HG02943 (cell line): ENCODE data around the gene PTPRD.
A peak's percentile ranks its signal among the peaks of the same experiment; 100 is the strongest.

ENCODE experiments used
- ATAC-seq: cut with Tn5 transposase; IDR thresholded peaks from one replicate; pipeline ENCODE4 v1.9.1; 2021; ENCODE audit warnings: mild to moderate bottlenecking, low read depth, moderate library complexity; ENCODE audit not compliant: unreplicated experiment

PTPRD gene

GRCh38 chr9:10612641-10613398 lies at the start of gene PTPRD:
Gene PTPRD, minus strand, starts transcription at chr9:10613002.
- peak; percentile 87 for ATAC-seq

GRCh38 chr9:10661994-10662393 lies 49.2 kb upstream of the PTPRD start:
- ATAC-seq: no peak

GRCh38 chr9:10661376-10661775 lies 48.6 kb upstream of the PTPRD start:
- no peak for ATAC-seq

- ATAC-seq: no peak
Measured at GRCh38 chr9:10651012-10651411, 38.2 kb upstream of the PTPRD start.

- ATAC-seq: no peak
Measured at GRCh38 chr9:10649076-10649475, 36.3 kb upstream of the PTPRD start.

- ATAC-seq: no peak
Measured at GRCh38 chr9:10633785-10634184, 21.0 kb upstream of the PTPRD start.

- ATAC-seq: no peak
Measured at GRCh38 chr9:10614196-10614800, 1.5 kb upstream of the PTPRD start.

- ATAC-seq: no peak
Measured at GRCh38 chr9:10613419-10613818, 617 bp upstream of the PTPRD start.

- ATAC-seq: no peak
Measured at GRCh38 chr9:10605388-10605787, 7.4 kb downstream of the PTPRD start.

- no peak for ATAC-seq
Measured at GRCh38 chr9:10604927-10605326, 7.9 kb downstream of the PTPRD start.

GRCh38 chr9:10597801-10598200 lies 15.0 kb downstream of the PTPRD start:
- ATAC-seq: no peak

- ATAC-seq: no peak
Measured at GRCh38 chr9:10594482-10594881, 18.3 kb downstream of the PTPRD start.

- ATAC-seq: no peak
Measured at GRCh38 chr9:10586407-10586806, 26.4 kb downstream of the PTPRD start.

GRCh38 chr9:10571699-10572098 lies 41.1 kb downstream of the PTPRD start:
- ATAC-seq: no peak

GRCh38 chr9:10566848-10567247 lies 46.0 kb downstream of the PTPRD start:
- ATAC-seq: no peak

GRCh38 chr9:10562581-10563343 lies 50.0 kb downstream of the PTPRD start:
- ATAC-seq: no peak

- no peak for ATAC-seq
Measured at GRCh38 chr9:10548348-10548747, 64.5 kb downstream of the PTPRD start.

GRCh38 chr9:10538073-10538472 lies 74.7 kb downstream of the PTPRD start:
- ATAC-seq: no peak

- ATAC-seq: no peak
Measured at GRCh38 chr9:10534850-10535249, 78.0 kb downstream of the PTPRD start.

GRCh38 chr9:10525972-10526371 lies 86.8 kb downstream of the PTPRD start:
- no peak for ATAC-seq

GRCh38 chr9:10523164-10523563 lies 89.6 kb downstream of the PTPRD start:
- no peak for ATAC-seq

- ATAC-seq: no peak
Measured at GRCh38 chr9:10512144-10512543, 100.7 kb downstream of the PTPRD start.
